Muscle layer of duodenum (tissue), 2 donors: ENCODE data around the gene WDR64.

Experiments used
- H3K27ac ChIP-seq: one replicate; pipeline ENCODE4 v1.7.0; 2013; ENCODE audit warnings: mild to moderate bottlenecking, low read length
- H3K27me3 ChIP-seq: one replicate; pipeline ENCODE4 v1.7.0; 2013; ENCODE audit warnings: low read depth, mild to moderate bottlenecking, control low read depth, low read length
- H3K36me3 ChIP-seq, 2 donors: one replicate each; pipeline ENCODE4 v1.7.0; 2013; ENCODE audit warnings: low read length in 2 of 2, control low read depth in 1 of 2, mild to moderate bottlenecking in 1 of 2; ENCODE audit not compliant: insufficient read depth in 2 of 2, control insufficient read depth in 1 of 2
- H3K4me1 ChIP-seq, 2 donors: one replicate each; pipeline ENCODE4 v1.7.0; 2013; ENCODE audit warnings: low read length in 2 of 2, mild to moderate bottlenecking in 2 of 2, control low read depth in 1 of 2, moderate library complexity in 1 of 2; ENCODE audit not compliant: insufficient read depth in 2 of 2, control insufficient read depth in 1 of 2
- H3K4me3 ChIP-seq, 2 donors: one replicate each; pipeline ENCODE4 v1.7.0; 2013; ENCODE audit warnings: low read length in 2 of 2, low read depth in 1 of 2, mild to moderate bottlenecking in 1 of 2
- H3K9me3 ChIP-seq, 2 donors: one replicate each; pipeline ENCODE4 v1.7.0; 2013; ENCODE audit warnings: low read length in 2 of 2, control low read depth in 1 of 2, mild to moderate bottlenecking in 1 of 2; ENCODE audit not compliant: control insufficient read depth in 1 of 2
- donor health status: healthy.

The WDR64 gene

DNA sequence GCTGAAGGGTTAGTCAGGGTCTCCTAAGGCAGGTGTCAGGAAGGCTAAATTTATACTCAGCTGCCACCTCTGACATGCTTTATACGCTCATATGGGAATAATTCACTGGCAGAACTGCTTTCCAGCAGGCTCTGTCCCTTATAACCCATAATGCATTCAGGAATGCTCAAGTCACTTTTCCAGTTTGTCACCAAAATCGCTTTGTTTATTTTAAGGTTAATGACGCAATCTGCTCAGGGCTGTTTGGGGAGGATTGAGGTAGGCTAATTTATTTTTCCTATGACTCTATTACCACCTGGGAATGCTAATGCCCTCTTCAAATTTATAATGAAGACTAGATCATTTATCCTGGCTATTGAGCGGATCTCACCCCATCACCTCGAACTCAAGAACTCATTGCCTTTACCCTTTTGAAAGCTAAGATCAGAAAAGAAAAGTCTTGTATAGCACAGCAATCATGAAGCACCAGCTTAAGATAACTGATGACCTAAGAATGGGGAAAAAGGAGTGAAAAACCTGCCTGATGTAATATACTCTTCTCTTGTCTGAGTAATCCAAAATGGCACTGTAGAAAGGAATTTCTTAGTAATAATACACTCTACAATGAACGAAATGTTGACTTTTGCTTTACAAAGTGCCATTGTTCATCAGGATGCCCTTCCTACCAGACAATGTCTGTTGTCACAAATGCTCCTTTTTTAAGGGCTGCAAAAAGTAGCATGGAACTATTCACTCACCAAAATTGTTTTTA lies 98.0 kb downstream of the WDR64 start:
- H3K4me1 ChIP-seq, result no peaks in the 10 kb centered on the region
- no peaks in the 10 kb centered on the region for H3K27me3 ChIP-seq
- no peak overlapping the region for H3K4me3 ChIP-seq
- H3K27ac ChIP-seq, result no peak overlapping the region
- H3K9me3 ChIP-seq, result no peaks in the 10 kb centered on the region
- no peaks in the 10 kb centered on the region for H3K36me3 ChIP-seq

DNA sequence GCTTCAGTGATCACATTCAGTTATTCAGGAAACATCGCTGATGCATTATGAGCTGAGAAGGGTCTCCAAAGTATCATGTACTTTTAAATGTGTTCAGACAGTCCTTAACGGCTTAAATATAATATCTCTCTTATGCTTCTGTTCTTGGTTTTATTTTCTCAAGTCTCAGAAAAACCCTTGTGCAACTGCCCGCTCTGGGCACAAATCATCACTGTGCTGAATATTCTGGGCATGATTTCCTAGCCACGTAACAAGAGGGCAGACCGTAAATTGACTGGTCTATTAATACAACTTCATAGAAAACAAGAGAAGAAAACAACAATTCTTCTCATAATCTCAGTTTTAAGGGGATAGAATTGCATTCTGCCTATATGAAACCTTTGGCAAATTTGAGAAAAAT lies 99.4 kb downstream of the WDR64 start:
- no peaks in the 10 kb centered on the region for H3K9me3 ChIP-seq
- H3K4me3 ChIP-seq, result no peak overlapping the region
- H3K27ac ChIP-seq, result no peak overlapping the region
- no peaks in the 10 kb centered on the region for H3K27me3 ChIP-seq
- H3K4me1 ChIP-seq, result no peaks in the 10 kb centered on the region
- no peaks in the 10 kb centered on the region for H3K36me3 ChIP-seq

DNA sequence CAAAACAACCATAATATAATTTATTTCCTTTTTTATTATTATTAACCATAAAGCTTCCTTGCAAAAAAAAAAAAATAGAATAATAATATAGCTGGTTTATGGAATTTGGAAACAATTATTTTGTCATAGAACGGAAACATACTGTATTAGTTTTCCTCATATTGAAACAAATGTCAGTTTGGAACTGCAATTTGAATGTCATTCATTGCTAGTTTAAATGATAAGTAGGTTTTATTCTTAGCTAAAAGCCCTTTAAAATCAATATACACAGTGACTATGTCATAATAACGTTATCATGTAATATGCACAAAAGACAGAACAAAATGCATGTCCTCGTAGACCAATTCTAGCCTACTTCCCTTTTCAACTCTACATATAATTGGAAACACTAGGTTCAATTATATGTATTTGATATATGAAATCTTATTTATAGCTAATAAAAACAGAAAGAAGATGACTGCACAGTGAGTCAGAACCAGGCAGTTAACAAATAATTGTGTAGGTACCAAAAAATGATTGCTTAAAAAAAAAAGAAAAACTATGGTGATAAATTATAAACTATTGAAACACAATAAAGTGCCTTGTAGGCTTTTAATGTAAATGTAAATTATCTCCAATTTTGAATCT lies 110.7 kb downstream of the WDR64 start:
- Histone ChIP-seq H3K36me3 (no peaks in the 10 kb centered on the region), H3K27me3 (no peaks in the 10 kb centered on the region), H3K27ac (no peak overlapping the region), H3K9me3 (no peaks in the 10 kb centered on the region), H3K4me1 (no peaks in the 10 kb centered on the region), H3K4me3 (no peak overlapping the region)

DNA sequence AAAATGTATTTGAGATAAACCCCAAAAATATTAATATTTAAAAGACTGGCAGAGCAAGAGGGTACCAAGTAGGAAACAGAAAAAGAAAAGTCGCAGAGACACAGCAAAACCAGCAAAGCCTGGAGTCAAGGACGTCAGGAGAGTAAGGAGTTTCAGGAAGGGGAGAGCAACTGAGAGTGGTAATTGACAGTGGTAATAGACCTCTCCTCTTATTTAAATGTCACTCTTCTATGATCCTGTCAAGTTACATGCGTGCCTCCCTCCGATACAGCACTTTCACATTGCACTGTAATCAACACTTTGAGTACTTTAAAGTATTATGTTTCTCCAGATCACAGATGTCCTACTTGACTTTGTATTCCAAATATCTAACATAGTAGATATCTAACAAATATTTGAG lies 113.3 kb downstream of the WDR64 start:
- no peaks in the 10 kb centered on the region for H3K9me3 ChIP-seq
- no peak overlapping the region for H3K27ac ChIP-seq
- H3K36me3 ChIP-seq, result no peaks in the 10 kb centered on the region
- no peak overlapping the region for H3K4me3 ChIP-seq
- no peaks in the 10 kb centered on the region for H3K27me3 ChIP-seq
- H3K4me1 ChIP-seq, result no peaks in the 10 kb centered on the region

DNA sequence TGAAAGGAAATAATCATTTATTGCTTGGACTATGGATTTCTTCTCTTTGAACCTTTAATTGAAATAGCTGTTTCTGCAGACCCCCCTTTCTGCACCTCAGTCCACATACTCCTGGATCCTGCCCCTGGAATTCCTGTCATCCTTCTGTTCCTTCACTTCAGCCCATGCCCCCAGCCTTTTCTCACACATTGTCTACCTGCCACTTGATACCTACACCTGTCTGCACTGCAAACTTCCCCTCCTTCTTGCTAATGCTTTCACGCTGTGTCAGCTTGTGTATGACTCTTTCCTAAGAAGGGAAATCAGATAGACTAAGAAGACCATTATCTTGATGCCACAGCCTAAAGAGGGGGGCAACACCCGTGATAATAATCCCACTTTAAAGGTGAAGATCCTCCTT lies 115.7 kb downstream of the WDR64 start:
- Histone ChIP-seq H3K36me3 (no peaks in the 10 kb centered on the region), H3K27me3 (no peaks in the 10 kb centered on the region), H3K27ac (no peak overlapping the region), H3K4me1 (no peaks in the 10 kb centered on the region), H3K4me3 (no peak overlapping the region), H3K9me3 (no peaks in the 10 kb centered on the region)

DNA sequence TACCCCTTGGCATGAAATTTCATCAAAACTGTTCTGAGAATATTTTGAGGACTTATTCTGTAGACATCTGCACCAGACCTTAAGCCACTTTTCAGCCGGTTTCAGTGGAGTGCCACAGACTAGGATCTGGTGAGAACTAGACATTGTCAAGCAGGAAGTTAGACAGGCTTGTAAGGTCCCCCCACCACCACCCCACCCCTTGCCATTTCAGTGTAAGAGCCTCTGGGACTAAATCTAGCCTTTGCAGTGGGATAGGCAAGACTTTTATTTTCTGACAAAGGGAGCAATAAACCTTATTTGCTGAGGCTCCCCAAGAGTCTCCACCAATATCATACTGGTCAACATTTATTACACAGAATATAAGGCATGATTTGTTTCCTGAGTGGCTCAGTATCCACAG lies 118.0 kb downstream of the WDR64 start:
- Histone ChIP-seq H3K27ac (no peak overlapping the region), H3K4me3 (no peak overlapping the region), H3K9me3 (no peaks in the 10 kb centered on the region), H3K4me1 (no peaks in the 10 kb centered on the region), H3K36me3 (no peaks in the 10 kb centered on the region), H3K27me3 (no peaks in the 10 kb centered on the region)

DNA sequence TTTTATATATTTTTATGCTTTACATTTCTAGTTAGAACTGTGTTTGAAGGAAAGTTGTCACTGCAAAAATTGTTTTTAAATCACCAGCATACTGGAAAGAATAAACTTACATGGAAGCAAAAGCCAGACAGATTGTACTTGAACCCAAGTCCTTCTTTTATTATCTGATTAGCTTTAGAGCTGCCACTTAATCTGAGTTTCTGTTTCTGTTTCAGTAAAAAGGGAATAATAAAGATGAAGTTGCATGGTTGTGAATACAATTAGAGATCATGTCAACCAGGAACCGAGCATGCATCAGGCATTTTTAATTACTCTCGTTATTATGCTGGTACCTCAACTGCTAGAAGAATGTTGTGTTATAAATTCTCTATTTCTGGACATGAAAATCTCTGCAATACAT lies 119.0 kb downstream of the WDR64 start:
- Histone ChIP-seq H3K9me3 (no peaks in the 10 kb centered on the region), H3K27me3 (no peaks in the 10 kb centered on the region), H3K4me3 (no peak overlapping the region), H3K36me3 (no peaks in the 10 kb centered on the region), H3K27ac (no peak overlapping the region), H3K4me1 (no peaks in the 10 kb centered on the region)

DNA sequence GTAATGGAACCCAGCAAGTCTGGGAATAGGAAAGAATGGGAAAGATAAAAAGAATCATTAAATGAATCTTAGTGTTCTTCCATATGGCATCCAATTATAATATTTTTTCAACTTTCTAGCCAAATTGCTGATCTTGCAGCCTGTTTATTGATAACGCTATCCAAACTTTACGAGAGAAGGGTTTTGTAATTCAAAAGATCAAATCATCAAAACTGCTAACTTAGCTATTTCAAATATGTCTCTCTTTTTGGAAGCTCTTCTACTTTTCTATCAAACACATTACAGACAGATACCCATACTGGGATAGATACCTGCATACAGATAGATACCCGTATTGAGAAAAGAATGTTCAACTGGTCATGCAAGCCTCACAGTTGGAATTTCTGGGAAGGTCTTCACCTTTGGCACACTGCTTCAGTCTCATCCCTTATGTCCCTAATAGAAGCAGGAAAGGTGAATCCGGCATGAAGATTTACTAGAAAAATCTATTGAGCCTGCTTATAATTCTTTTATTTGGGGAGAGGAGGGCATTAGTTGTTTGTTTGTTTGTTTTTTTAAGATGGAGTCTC lies 120.9 kb downstream of the WDR64 start:
- no peaks in the 10 kb centered on the region for H3K27me3 ChIP-seq
- no peaks in the 10 kb centered on the region for H3K4me1 ChIP-seq
- H3K27ac ChIP-seq, result no peak overlapping the region
- H3K4me3 ChIP-seq, result no peak overlapping the region
- no peaks in the 10 kb centered on the region for H3K36me3 ChIP-seq
- H3K9me3 ChIP-seq, result no peaks in the 10 kb centered on the region

DNA sequence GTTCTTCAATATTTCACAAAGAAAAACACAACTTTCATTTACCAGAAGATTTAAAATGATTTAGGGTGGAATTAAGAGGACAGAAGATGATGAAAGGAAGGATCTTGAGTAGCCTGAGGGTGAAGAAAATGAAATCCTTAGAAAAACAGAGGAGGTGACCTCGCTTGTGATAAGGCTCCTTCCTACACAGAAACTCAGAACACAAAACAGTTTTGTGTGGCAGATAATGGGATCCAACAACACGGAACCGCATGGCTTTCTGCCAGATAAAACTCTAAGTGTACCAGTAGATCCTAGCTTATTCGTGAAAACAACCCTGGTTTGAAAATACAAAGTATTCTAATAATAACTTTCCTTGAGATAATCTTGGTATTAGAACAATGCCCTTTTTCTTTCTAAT lies 121.9 kb downstream of the WDR64 start:
- Histone ChIP-seq H3K36me3 (no peaks in the 10 kb centered on the region), H3K4me1 (no peaks in the 10 kb centered on the region), H3K9me3 (no peaks in the 10 kb centered on the region), H3K27ac (no peak overlapping the region), H3K4me3 (no peak overlapping the region), H3K27me3 (no peaks in the 10 kb centered on the region)

DNA sequence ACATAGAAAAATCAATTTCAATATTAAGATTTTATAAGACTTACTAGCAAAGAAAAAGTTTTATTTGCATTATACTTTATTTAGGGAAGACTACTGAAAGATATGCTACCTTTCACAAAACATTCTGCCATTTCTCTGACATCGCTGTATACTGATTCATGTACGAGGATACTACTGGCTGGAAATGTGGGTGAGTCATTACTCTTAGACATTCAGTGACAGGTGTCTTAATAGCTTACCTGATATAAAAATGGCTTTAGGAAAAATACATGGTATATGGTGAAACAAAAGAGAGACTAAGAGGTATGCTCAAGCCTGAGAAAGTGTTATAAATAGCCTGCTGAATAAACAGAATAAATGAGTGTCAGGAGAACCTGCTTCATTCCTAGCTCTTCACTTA lies 122.9 kb downstream of the WDR64 start:
- H3K36me3 ChIP-seq, result no peaks in the 10 kb centered on the region
- H3K4me1 ChIP-seq, result no peaks in the 10 kb centered on the region
- H3K9me3 ChIP-seq, result no peaks in the 10 kb centered on the region
- no peak overlapping the region for H3K27ac ChIP-seq
- H3K4me3 ChIP-seq, result no peak overlapping the region
- no peaks in the 10 kb centered on the region for H3K27me3 ChIP-seq

DNA sequence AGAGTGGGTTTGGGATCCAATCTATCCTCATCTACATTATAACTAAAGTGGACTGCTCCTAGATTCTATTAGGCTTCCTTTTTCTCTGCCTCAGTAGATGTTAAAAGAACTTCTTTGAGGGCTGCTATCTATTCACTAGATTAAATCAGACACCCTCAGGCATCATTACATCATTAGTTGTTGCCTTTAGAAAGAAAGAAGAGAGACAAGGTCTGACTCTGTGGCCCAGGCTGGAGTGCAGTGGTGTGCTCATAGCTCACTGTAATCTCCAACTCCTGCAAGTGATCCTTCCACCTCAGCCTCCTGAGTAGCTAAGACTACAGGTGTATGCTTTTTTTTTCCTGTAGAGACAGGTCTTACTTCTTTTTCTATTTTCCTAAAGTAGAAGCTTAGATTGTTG lies 124.8 kb downstream of the WDR64 start:
- Histone ChIP-seq H3K27me3 (no peaks in the 10 kb centered on the region), H3K9me3 (no peaks in the 10 kb centered on the region), H3K27ac (no peak overlapping the region), H3K36me3 (no peaks in the 10 kb centered on the region), H3K4me3 (no peak overlapping the region), H3K4me1 (no peaks in the 10 kb centered on the region)

DNA sequence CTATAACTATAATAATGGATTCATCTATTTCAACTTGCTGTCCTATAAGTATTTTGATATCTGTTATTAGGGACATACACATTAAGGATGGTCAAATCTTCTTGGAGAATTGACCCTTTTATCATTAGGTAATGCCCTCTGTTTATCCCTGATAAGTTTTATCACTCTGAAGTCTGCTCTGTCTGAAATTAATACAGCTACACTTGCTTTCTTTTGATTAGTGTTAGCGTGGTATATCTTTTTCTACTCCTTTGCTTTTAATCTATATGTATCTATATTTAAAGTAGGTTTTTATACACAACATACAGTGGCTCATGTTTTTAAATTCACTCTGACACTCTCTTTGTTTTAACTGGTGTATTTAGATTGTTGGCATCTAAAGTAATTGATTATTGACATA lies 126.0 kb downstream of the WDR64 start:
- no peak overlapping the region for H3K4me3 ChIP-seq
- H3K36me3 ChIP-seq, result no peaks in the 10 kb centered on the region
- no peaks in the 10 kb centered on the region for H3K9me3 ChIP-seq
- H3K27ac ChIP-seq, result no peak overlapping the region
- no peaks in the 10 kb centered on the region for H3K27me3 ChIP-seq
- H3K4me1 ChIP-seq, result no peaks in the 10 kb centered on the region
